Trophoblast cell (in vitro differentiated cells and primary cell): Measurements from ENCODE around the gene FAM120A.

Source experiments
- DNase-seq, 2 donors: peaks; one replicate each; pipeline ENCODE4 v3.0.0-alpha.2; 2016
- H2AFZ ChIP-seq: 2 replicates; pipeline ENCODE4 v1.6.1; 2013; ENCODE audit warnings: low read length, moderate library complexity, mild to moderate bottlenecking; ENCODE audit not compliant: insufficient read depth, poor library complexity
- H2AK5ac ChIP-seq: 2 replicates; pipeline ENCODE4 v1.6.1; 2013; ENCODE audit warnings: mild to moderate bottlenecking, low read length
- H2BK120ac ChIP-seq: 2 replicates; pipeline ENCODE4 v1.6.1; 2013; ENCODE audit warnings: low read length, mild to moderate bottlenecking, moderate library complexity; ENCODE audit not compliant: insufficient read depth, poor library complexity
- H2BK12ac ChIP-seq: 2 replicates; pipeline ENCODE4 v1.6.1; 2013; ENCODE audit warnings: mild to moderate bottlenecking, low read length, moderate library complexity
- H2BK5ac ChIP-seq: 2 replicates; pipeline ENCODE4 v1.6.1; 2013; ENCODE audit warnings: low read length, low read depth, moderate library complexity, mild to moderate bottlenecking; ENCODE audit not compliant: poor library complexity
- H3K14ac ChIP-seq: 2 replicates; pipeline ENCODE4 v1.6.1; 2013; ENCODE audit warnings: mild to moderate bottlenecking, low read length
- H3K18ac ChIP-seq: 2 replicates; pipeline ENCODE4 v1.6.1; 2013; ENCODE audit warnings: mild to moderate bottlenecking, low read length
- H3K23ac ChIP-seq: 2 replicates; pipeline ENCODE4 v1.6.1; 2013; ENCODE audit warnings: low read length
- H3K27ac ChIP-seq: 2 replicates; pipeline ENCODE4 v1.5.1; 2013; ENCODE audit warnings: low read depth, mild to moderate bottlenecking, inconsistent platforms, low read length, moderate library complexity
- H3K27me3 ChIP-seq: 2 replicates; pipeline ENCODE4 v1.6.1; 2013; ENCODE audit warnings: inconsistent platforms, mild to moderate bottlenecking, low read length, moderate library complexity; ENCODE audit not compliant: insufficient read depth
- H3K36me3 ChIP-seq, 2 experiments: 1 replicate in 1 of 2; 2 replicates in 1 of 2; pipeline ENCODE4 v1.6.1; 2013; ENCODE audit warnings: low read length in 2 of 2, mild to moderate bottlenecking in 2 of 2, moderate library complexity in 1 of 2; ENCODE audit not compliant: insufficient read depth in 2 of 2, control insufficient read depth in 1 of 2
- H3K4ac ChIP-seq: 2 replicates; pipeline ENCODE4 v1.6.1; 2013; ENCODE audit warnings: low read depth, mild to moderate bottlenecking, low read length, moderate library complexity
- H3K4me1 ChIP-seq, 2 experiments: 1 replicate in 1 of 2; 2 replicates in 1 of 2; pipeline ENCODE4 v1.6.1; 2013; ENCODE audit warnings: low read length in 2 of 2, mild to moderate bottlenecking in 2 of 2, moderate library complexity in 1 of 2; ENCODE audit not compliant: insufficient read depth in 2 of 2, control insufficient read depth in 1 of 2
- H3K4me2 ChIP-seq: 2 replicates; pipeline ENCODE4 v1.6.1; 2013; ENCODE audit warnings: inconsistent platforms, mild to moderate bottlenecking, low read length, moderate library complexity
- H3K4me3 ChIP-seq: 2 replicates; pipeline ENCODE4 v1.5.1; 2013; ENCODE audit warnings: mild to moderate bottlenecking, low read depth, low read length, inconsistent platforms
- H3K79me1 ChIP-seq: one replicate; pipeline ENCODE4 v1.6.1; 2013; ENCODE audit warnings: low read length
- H3K79me2 ChIP-seq: 2 replicates; pipeline ENCODE4 v1.6.1; 2013; ENCODE audit warnings: low read length, mild to moderate bottlenecking; ENCODE audit not compliant: control insufficient read depth, insufficient read depth, poor library complexity
- H3K9ac ChIP-seq: 2 replicates; pipeline ENCODE4 v1.6.1; 2013; ENCODE audit warnings: mild to moderate bottlenecking, low read length
- H3K9me3 ChIP-seq: 2 replicates; pipeline ENCODE4 v1.6.1; 2013; ENCODE audit warnings: low read depth, mild to moderate bottlenecking, control low read depth, inconsistent platforms, low read length; ENCODE audit not compliant: insufficient read depth
- H4K12ac ChIP-seq: 2 replicates; pipeline ENCODE4 v1.6.1; 2013; ENCODE audit warnings: low read depth, mild to moderate bottlenecking, low read length, moderate library complexity
- H4K8ac ChIP-seq: 2 replicates; pipeline ENCODE4 v1.6.1; 2013; ENCODE audit warnings: low read depth, mild to moderate bottlenecking, low read length, moderate library complexity
- H4K91ac ChIP-seq: one replicate; pipeline ENCODE4 v1.6.1; 2013; ENCODE audit warnings: low read depth, mild to moderate bottlenecking, low read length, moderate library complexity
- WGBS: extraction: QIAGEN DNeasy Blood & Tissue Kit; methylation state at CpG from one replicate; pipeline ENCODE4 v1.1.7; 2013; ENCODE audit warnings: missing lambda C conversion rate; ENCODE audit not compliant: insufficient read length, insufficient coverage; ENCODE audit errors: extremely low coverage; 5-methylcytosine and 5-hydroxymethylcytosine counted together

Gene FAM120A

GRCh38 chr9:93585259-93585658, 133.8 kb downstream of the FAM120A start:
- no peaks in the 10 kb centered on the region for H3K27me3 ChIP-seq
- no peak overlapping the region for H2BK120ac ChIP-seq
- H3K4ac ChIP-seq = peak overlapping the region; percentile 21
- no CpG with 5 or more reads among the region's 4 CpGs for WGBS
- H3K4me1 ChIP-seq = peaks cover 10 to 21% of the 10 kb centered on the region in 2 experiments
- DNase-seq = no peak
- no peak overlapping the region for H4K91ac ChIP-seq
- H3K79me1 ChIP-seq = no peaks in the 10 kb centered on the region
- no peaks in the 10 kb centered on the region for H3K36me3 ChIP-seq
- no peak overlapping the region for H3K23ac ChIP-seq
- H3K79me2 ChIP-seq = peaks cover 4% of the 10 kb centered on the region
- H3K18ac ChIP-seq = no peak overlapping the region
- H3K14ac ChIP-seq = no peak overlapping the region
- H3K4me2 ChIP-seq = no peak overlapping the region
- H2BK12ac ChIP-seq = no peak overlapping the region
- H3K27ac ChIP-seq = no peak overlapping the region
- no peak overlapping the region for H3K4me3 ChIP-seq
- H4K12ac ChIP-seq = no peak overlapping the region
- no peak overlapping the region for H2AFZ ChIP-seq
- H4K8ac ChIP-seq = no peak overlapping the region
- H2AK5ac ChIP-seq = no peak overlapping the region
- peaks cover 4% of the 10 kb centered on the region for H3K9me3 ChIP-seq
- H2BK5ac ChIP-seq = no peak overlapping the region
- H3K9ac ChIP-seq = no peak overlapping the region

- Histone ChIP-seq H3K18ac (no peak overlapping the region), H3K4me1 (peaks cover 9 to 19% of the 10 kb centered on the region in 2 experiments), H3K23ac (no peak overlapping the region), H3K79me1 (no peaks in the 10 kb centered on the region), H3K27ac (no peak overlapping the region), H3K4ac (no peak overlapping the region), H2AFZ (no peak overlapping the region), H4K91ac (no peak overlapping the region), H2BK120ac (no peak overlapping the region), H3K14ac (no peak overlapping the region), H3K9me3 (peaks cover 4% of the 10 kb centered on the region), H4K8ac (no peak overlapping the region), H3K79me2 (peaks cover 4% of the 10 kb centered on the region), H4K12ac (no peak overlapping the region), H2BK12ac (no peak overlapping the region), H3K9ac (no peak overlapping the region), H2AK5ac (no peak overlapping the region), H2BK5ac (no peak overlapping the region), H3K36me3 (no peaks in the 10 kb centered on the region), H3K27me3 (no peaks in the 10 kb centered on the region), H3K4me3 (no peak overlapping the region), H3K4me2 (no peak overlapping the region)
- no CpG with 5 or more reads among the region's 4 CpGs for WGBS
- no peak for DNase-seq
Measured at GRCh38 chr9:93585695-93586094, 134.2 kb downstream of the FAM120A start.

GRCh38 chr9:93586290-93587057, 135.0 kb downstream of the FAM120A start:
- H4K91ac ChIP-seq = no peak overlapping the region
- H2BK5ac ChIP-seq = no peak overlapping the region
- no peak overlapping the region for H2AK5ac ChIP-seq
- H3K23ac ChIP-seq = no peak overlapping the region
- H2BK120ac ChIP-seq = no peak overlapping the region
- H3K9me3 ChIP-seq = peaks cover 4% of the 10 kb centered on the region
- no peak overlapping the region for H3K4me3 ChIP-seq
- no peaks in the 10 kb centered on the region for H3K27me3 ChIP-seq
- no peak for DNase-seq
- peaks cover 6 to 15% of the 10 kb centered on the region in 2 experiments for H3K4me1 ChIP-seq
- no peak overlapping the region for H3K14ac ChIP-seq
- H3K4ac ChIP-seq = no peak overlapping the region
- no CpG with 5 or more reads among the region's 13 CpGs for WGBS
- H3K27ac ChIP-seq = no peak overlapping the region
- H3K9ac ChIP-seq = no peak overlapping the region
- no peak overlapping the region for H3K4me2 ChIP-seq
- no peaks in the 10 kb centered on the region for H3K79me1 ChIP-seq
- no peaks in the 10 kb centered on the region for H3K36me3 ChIP-seq
- no peak overlapping the region for H4K12ac ChIP-seq
- no peak overlapping the region for H2BK12ac ChIP-seq
- no peak overlapping the region for H2AFZ ChIP-seq
- H4K8ac ChIP-seq = no peak overlapping the region
- no peaks in the 10 kb centered on the region for H3K79me2 ChIP-seq
- H3K18ac ChIP-seq = no peak overlapping the region

- no peak overlapping the region for H2AFZ ChIP-seq
- H3K18ac ChIP-seq = no peak overlapping the region
- H3K27ac ChIP-seq = no peak overlapping the region
- no peaks in the 10 kb centered on the region for H3K79me1 ChIP-seq
- H2BK5ac ChIP-seq = no peak overlapping the region
- H2BK12ac ChIP-seq = no peak overlapping the region
- no peaks in the 10 kb centered on the region for H3K79me2 ChIP-seq
- WGBS = no CpG with 5 or more reads among the region's 7 CpGs
- no peak for DNase-seq
- peaks cover 4% of the 10 kb centered on the region for H3K9me3 ChIP-seq
- no peak overlapping the region for H4K91ac ChIP-seq
- H3K36me3 ChIP-seq = no peaks in the 10 kb centered on the region
- H3K9ac ChIP-seq = no peak overlapping the region
- H3K4me3 ChIP-seq = no peak overlapping the region
- H3K27me3 ChIP-seq = no peaks in the 10 kb centered on the region
- H3K23ac ChIP-seq = no peak overlapping the region
- no peak overlapping the region for H3K4me2 ChIP-seq
- H2AK5ac ChIP-seq = no peak overlapping the region
- H3K4me1 ChIP-seq = peaks cover 6 to 15% of the 10 kb centered on the region in 2 experiments
- H2BK120ac ChIP-seq = no peak overlapping the region
- no peak overlapping the region for H3K4ac ChIP-seq
- no peak overlapping the region for H3K14ac ChIP-seq
- no peak overlapping the region for H4K12ac ChIP-seq
- no peak overlapping the region for H4K8ac ChIP-seq
Measured at GRCh38 chr9:93587284-93587650, 135.8 kb downstream of the FAM120A start.
